Stimulated activated CD8-positive, alpha-beta memory T cell treated with anti-CD3 and anti-CD28 coated beads, Interleukin-7, amount 100 ng/mL, for 24 hours (primary cell): Measurements from ENCODE around the gene CDIPT.
A peak's percentile ranks its signal among the peaks of the same experiment; 100 is the strongest.
"Not testable (repeated sequence)": the region's sequence is repeated elsewhere in the genome, so short reads cannot be mapped to it uniquely, and the experiment has no call there.

Experiments
- DNase-seq: peaks from one replicate; pipeline ENCODE4 v3.0.0-alpha.2; 2020; ENCODE audit warnings: low read depth

Gene CDIPT

DNA sequence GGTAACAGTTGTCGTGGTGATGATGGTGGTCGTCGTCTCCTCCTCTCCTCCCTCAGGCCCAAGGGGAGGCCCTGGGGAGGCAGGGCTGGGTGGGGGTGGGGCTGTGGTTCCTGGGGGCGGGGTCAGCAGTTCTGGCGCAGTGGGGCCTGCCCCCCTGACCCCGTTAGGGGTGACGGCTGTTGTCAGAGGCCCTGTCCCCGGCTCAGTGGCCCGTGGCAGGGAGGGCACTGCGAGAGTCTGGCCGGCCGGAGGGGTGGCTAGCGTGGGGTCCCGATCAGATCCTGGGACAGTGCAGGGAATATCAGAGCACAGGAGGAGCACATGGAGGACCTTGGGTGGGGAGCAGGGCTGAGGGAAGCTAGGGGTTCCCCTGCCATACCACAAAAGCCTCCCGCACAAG is 33.8 kb upstream of the CDIPT start:
- DNase-seq: no peak

DNA sequence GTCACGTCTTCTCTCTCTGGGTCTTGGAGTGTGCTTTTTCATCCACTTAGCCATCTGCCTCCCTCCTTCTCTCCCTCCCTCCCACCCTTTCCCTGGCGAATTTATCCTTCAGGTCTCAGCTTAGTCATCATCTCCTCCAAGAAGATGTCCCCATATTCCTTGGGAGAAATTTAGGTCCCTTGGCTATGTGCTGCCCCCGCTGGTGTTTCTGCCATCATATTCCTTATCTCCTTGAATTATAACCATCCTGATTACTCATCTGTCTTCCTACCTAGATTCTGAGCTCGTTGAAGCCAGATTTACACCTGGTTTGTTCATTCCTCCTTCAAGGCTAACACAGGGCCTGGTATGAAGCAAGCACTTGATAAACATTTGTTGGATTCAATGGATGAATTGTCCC is 31.3 kb upstream of the CDIPT start:
- DNase-seq: no peak

- no peak for DNase-seq
Observed at GRCh38 chr16:29893553-29893952, 30.5 kb upstream of the CDIPT start.

DNA sequence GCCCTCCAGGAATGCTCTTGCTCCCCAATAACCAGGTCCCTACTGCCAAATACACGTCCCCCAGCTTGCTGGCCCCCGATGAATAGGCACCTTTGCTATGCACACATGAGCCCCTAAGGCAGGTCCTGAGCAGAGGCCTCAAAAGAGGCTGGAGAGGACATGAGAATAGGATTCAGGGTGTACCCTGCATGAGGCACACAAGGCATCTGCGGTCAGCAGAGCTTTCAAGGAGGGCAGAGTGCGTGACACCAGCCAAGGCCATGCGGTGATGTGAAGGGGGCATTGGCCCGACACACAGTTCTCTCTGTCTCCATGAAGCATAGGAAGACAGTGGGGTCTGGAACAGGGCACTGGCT is 29.4 kb upstream of the CDIPT start:
- no peak for DNase-seq

DNA sequence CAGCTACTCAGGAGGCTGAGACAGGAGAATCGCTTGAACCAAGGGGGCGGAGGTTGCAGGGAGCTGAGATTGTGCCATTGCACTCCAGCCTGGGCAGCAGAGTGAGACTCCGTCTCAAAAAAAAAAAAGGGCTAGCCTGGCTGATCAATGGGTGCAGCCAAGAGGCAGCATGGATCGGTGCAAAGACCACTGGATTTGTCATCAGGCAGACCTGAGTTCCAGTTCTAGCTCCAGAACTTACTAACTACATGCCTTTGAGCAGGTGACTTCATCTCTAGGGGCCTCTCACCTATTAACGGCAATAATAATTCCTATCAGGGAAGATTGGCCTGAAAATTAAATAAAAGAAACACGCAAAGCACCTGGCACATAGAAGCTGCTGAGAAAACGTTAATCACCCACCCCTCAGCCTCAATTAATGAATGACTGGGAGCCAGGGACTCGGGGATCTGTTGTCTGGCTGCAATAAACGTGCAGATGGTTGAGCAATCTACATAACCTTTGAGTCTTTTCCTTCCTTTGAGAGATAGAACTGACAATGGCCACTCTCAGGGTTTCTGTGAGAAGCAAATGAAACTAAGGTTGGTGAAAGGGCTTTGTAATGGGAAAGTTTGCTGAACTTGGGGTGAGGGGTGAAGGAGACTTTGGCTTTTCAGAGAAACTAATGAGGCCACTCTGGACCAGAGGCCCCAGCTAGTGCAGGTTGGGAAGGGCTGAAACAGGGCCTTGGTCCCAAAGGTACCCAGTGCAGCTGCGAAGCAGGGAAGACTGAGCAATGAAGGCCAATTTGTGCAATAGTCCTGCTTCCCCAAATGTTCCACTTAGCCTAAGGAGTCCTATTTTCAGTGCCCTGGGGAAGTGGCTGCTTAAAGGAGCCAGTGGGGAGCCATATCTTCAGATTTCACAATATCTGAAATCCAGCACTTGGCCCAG is 28.8 kb upstream of the CDIPT start:
- DNase-seq: no peak

- not testable (repeated sequence) for DNase-seq
Observed at GRCh38 chr16:29889372-29889771, 26.3 kb upstream of the CDIPT start.

GRCh38 chr16:29883987-29884386 is 21.0 kb upstream of the CDIPT start:
- no peak for DNase-seq

DNA sequence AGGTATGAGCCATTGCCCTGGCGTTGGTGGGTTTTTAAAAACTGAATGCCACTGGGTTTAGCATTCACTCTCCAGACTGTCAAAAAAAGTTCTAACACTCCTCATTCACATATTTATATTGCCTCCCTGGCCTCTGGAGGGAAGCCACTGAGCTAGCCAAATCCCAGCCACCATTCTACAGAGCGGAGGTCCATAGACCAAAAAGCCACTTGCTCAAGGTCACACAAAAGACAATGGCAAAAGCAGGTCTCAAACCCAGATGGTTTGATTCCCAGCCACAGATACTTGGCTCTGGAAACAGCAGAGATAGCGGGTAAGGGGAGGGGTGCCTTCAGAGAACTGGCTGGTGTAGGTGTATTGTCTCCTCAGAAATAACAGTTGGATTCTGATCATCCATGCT is 18.0 kb upstream of the CDIPT start:
- DNase-seq: no peak

GRCh38 chr16:29878172-29878571 is 15.1 kb upstream of the CDIPT start:
- no peak for DNase-seq

DNA sequence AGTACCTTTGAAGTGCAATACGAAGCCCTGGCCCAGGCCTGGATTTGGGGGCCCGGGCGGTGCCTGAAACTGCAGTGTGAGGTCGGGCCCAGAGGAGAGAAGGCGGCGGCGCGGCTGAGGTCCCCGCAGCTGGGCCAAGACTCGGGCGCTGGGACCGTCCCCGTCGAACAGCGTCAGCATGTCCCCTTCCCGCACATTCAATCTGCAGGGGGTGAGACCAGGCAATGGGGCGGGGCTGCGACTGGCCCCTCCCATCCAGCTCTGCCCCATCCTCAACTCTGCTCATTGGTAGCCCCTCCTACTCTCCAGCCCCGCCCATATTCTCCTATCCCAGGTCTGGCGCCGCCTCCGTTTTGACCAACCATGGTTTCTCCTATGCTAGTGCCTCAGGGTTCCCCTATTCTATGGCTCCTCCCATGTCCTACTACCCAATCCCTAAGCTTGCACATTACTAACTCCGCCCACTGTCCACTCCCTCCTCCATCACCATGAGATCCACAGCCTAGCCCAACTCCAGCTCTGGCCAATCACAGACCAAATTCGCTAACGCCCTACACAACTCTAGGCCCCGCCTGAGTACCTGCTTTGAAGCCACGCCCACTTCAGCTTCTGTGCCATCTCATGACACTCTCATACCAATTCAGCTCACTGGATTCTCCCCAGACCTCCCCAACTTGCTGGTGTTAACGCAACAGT is 14.4 kb upstream of the CDIPT start:
- peak; percentile 30 for DNase-seq

DNA sequence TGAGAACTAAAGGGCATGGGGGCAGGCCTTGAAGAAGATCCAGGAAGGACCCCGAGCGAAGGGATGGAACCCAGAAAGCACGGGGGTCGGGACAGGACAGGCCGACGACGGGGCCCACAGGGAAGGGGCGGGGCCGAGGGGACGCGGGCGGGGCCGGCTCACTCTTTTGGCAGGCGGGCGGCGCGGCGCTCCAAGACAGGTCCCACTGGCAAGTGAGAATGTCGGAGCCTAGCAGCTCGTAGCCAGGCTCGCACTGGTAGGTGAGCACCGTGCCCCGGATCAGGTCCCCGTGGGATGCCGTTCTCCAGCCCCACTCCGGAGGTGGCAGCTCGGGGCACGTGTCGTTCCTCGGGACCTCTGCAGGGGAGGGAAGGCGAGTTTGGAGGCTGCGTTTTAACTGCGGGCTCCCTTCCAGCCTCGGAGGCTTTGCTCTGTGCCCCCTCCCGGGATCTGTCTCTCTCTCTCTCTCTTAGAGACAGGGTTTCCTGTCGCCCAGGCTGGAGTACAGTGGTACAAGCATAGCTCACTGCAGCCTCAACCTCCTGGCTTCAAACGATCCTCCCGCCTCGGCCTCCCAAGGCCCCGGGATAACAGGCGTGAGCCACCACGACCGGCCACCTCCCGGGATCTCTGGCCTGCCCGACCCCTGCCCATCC is 13.7 kb upstream of the CDIPT start:
- DNase-seq: no peak

DNA sequence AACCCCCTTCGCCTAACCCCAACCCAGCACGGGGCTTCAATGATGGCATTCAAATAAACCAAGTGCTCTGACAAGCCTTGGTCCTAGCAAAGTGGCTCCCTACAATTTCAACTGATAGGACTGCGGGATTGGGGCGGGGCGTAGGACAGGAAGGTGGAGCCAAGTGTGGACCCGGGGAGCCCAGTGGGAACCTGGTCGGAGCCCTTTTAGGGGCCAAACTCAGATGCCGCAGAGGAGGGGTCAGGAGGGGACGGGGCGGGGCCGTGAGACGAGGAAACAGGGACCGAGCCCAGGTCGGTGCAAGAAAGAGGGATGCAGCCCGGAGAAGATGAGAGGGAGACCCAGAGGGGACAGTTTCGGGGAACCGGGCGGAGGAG is 13.2 kb upstream of the CDIPT start:
- DNase-seq: no peak

DNA sequence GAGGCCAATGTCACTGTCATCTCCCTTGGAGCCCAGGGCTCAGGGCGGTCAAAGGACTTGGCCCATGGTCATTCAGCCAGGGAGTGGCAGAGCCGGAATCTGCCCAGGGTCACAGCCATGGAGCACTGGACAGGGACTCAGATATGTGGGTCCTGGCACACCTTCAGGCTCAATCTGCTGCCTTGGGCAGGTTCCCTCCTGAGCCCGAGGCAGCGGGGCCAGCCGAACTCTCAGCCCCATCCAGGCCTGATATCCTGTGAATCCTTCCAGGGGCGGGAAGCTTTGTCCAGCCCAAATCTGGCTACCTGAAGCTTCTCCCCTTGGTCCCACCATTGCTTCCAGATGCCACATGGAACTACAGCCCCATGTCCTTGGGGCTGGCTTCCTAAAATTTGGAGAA is 12.2 kb upstream of the CDIPT start:
- DNase-seq: no peak

DNA sequence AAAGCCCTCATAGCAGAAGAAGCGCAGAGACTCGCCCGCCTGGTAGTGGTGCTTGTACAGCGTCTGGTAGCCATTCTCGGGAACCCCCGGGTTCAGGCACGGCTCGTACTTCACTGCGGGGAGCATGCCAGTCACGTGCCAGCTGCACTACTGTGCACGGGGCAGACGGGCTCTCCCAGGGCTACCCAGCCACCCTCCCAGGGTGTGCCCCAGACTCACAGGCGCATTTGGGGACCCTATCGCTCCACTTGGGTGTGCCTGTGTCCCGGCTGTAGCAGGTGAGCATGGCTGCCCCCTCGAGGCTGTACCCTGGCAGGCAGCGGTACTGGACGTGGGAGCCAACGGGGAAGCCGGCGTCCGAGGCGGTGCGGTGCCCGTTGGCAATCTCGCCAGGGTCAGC is 10.3 kb upstream of the CDIPT start:
- no peak for DNase-seq

DNA sequence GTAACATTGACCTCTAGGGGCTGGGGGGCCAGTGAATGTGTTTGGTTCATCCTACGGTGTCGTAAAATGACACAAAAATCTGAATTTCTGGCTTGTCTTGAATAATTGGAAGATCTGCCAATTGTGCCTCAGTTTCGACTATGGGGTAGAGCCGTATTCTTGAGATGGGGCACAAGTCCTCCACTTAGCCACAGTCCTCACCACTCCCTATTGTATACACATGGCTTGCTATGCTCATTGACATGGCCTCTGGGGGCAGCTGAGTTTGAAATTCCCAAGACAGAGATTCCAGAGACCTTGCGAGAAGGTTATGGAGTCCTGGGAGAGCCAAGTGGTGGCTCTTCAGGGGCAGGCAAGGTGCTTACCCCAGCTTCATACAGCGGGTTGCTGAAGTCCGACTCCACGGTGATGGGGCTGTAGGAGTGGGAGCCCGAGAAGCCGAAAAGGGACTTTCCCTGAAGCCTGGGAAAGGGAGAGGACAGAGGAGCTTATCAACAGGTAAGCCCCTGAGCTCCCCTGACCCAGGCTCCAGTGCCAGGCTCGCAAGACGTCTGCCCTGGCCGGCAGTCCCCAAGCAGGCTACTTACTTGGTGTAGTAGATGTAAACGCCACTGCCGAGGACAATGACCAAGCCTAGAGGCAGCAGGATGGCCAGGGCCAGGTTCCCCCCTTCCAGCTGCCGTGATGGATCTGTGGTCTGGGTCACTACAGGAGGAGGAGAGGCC is 9.0 kb upstream of the CDIPT start:
- DNase-seq: no peak

GRCh38 chr16:29869067-29869466 is 6.0 kb upstream of the CDIPT start:
- not testable (repeated sequence) for DNase-seq

- no peak for DNase-seq
Observed at GRCh38 chr16:29868396-29869009, 5.5 kb upstream of the CDIPT start.

DNA sequence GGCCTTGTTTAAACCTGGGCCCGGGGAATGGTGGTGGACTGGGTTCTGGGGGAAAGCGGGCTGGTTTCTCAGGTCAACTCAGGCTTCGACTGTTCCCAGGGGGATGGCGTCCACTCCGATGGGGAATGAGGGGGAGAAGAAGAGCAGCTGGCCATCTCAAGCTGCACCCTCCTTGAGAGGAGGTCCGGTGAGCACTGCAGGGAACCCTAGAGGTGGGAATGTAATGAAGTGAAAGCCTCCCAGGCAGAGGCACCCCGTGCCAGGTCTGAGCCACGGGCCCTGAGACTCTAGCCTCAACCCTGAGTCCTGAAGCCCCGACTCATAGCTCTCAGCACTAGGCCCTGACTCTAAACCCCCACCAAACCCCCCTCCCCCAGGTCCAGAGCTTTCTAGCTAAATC is 1.2 kb upstream of the CDIPT start:
- DNase-seq: no peak

GRCh38 chr16:29863669-29863984 is 601 bp upstream of the CDIPT start:
- DNase-seq: no peak

- DNase-seq: no peak
Observed at GRCh38 chr16:29862383-29862883, 593 bp downstream of the CDIPT start.

DNA sequence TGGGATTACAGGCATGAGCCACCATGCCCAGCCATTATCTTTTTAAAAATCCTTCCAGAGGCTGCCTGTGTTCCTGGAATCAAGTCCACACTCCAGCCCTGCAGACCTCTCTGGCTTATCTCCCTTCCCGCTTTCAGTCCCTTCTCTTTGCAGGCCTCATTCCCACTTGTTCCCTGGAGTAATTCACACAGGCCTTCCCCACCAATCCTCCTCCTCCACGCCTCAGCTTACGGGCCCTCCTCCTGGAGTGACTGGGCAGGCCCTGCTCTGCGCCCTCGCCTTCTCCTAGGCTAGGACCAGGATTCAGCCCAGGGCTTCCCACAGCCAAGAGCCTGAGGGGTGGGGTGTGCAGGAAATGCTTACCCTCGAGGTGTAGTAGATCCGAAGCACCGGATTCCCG is 2.8 kb downstream of the CDIPT start:
- DNase-seq: no peak

DNA sequence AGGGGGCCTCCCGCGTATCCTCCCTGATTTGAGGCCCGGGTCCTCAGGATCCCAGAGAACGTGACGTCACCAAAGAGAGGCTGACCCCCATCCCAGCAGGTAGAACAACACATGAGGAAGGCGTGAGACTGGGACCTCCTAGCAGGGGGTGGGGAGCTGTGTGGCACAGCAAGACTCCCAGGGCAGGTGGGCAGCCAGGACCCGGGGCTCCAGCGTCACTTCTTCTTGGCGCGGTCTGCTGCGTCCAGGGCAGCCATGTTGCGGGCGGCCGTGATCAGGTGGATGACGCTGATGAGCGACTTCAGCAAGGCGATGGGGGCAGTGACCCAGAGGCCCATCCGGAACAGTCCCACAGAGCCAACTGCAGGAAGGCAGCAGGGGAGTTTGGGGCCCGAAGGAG is 4.1 kb downstream of the CDIPT start:
- no peak for DNase-seq
